NCI-H146 treated with DMSO at 0.1 percent for 48 hours (cell line): ENCODE results near the gene GPR176.

Experiments used
- DNase-seq: peaks from one replicate; lab custom pipeline; 2025; ENCODE audit not compliant: unreplicated experiment; lab: John Stamatoyannopoulos, UW

GPR176 gene

DNA sequence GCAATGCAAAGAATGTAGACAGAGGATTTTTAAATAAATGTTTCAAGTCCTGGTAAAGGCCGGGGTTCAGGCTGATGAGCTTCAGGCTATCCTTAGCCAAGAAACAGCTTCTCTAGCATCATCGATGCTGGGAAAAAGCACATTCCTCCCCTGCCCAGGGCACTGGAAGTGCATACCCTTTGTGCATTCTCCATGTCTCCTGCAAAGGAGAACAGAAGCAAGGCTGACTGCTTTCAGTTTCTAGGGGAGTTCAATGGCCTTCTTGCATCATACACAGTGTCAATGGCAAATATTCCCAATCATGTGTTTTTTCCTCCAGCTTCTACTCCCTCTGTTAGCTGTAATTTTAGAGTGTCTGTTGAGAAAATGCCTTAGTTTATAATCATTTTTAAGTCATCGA lies 59.9 kb downstream of the GPR176 start:
- DNase-seq: no peak

DNA sequence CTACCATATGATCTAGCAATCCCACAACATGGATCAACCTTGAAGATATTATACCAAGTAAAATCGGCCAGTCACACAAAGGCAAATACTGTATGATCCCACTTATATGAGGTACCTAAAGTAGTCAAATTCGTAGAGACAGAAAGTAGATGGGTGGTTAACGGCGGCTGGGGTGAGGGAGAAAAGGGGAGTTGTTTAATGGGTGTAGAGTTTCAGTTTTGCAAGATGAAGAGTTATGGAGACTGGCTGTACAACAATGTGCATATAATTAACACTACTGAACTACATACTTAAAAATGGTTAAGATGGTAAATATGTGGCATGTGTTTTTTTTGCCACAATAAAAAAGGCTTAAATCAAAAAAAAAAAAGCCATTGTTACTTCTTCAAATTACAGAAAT lies 60.4 kb downstream of the GPR176 start:
- DNase-seq: no peak

DNA sequence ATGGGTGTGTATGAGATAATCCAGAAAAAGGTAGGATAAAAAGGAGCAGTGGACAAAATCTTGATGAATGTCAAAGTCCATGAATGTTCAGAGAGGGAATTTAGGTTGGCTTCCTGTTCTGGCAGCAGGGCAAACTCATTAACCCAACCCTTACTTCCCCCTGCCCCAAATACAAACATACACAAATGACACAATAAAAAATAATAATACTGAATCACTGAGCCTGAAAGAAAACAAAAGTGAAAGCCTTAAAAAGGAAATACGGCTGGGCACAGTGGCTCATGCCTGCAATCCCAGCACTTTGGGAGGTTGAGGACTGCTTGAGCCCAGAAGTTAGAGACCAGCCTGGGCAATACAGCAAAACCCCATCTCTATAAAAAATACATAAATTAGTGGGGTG lies 62.9 kb downstream of the GPR176 start:
- no peak for DNase-seq

DNA sequence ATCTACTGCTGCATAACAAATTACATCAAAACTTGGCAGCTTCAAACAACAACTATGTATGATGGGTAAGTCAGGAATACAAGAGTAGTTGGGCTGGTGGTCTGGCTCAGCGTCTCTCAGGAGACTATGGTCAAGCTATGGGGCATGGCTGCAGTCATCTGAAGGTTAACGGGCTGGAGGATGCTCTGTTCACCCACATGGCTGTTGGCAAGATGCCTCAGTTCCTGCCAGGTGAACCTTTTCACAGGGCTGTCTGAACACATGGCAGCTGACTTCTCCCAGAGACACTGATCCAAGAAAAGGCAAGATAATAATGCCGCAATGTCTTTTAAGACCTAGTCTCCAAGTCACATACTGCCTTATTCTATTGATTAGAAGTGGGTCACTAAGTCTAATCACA lies 63.7 kb downstream of the GPR176 start:
- no peak for DNase-seq

DNA sequence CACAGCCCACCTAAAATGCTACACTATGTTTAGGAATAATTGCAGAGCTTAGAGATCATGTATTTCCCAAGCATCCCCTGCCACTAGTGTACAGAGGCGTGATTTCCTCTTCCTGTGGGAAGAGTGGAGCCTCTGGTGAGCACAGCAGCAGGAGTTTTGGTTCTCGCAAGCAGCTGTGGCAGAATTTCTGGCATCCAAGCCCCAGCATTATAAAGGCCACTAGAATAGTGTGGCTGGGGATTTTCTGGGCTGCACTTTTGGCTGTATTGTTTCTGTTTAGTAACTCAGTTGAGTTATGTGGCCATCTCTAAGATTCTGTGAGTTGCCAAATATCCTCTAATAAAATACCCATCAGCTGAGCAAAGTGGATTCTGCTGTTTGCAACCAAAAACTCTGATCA lies 64.7 kb downstream of the GPR176 start:
- no peak for DNase-seq

DNA sequence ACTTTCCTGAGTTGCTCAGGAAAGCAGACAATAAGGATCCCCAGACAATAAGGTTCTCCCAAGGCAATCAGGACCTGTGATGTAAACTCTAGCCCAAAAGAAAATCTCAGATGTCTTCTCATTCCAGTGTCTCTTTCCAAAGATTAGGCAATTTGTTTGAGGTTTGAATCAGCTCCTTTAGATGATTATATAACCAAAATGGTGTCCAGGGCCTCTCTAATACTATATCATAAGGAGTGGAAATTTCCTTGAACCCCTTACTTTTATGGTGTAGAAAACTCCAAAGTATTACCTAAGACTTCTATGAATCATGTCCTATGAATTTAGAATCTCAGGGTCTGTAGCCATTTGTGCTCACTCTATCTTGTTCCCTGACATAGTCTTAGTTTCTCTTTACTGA lies 65.9 kb downstream of the GPR176 start:
- DNase-seq: no peak

DNA sequence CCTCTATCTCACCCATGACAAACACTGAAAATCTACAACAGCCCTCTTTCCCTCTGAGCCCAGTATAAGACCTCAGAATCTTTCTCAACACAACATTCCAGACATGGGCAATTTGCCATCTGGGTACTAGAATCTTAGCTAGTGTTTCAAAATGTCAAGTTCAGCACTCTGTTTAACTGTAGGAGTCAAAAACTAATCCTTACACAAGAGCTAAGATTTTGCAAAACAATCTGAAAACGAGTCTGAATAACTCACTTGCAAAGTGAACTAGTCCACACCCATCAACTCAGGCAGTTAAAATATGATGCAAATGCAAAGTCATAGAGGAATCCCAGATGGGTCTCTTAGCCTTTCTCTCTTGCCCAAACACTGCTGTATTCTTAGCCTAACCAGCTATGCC lies 67.8 kb downstream of the GPR176 start:
- DNase-seq: no peak

DNA sequence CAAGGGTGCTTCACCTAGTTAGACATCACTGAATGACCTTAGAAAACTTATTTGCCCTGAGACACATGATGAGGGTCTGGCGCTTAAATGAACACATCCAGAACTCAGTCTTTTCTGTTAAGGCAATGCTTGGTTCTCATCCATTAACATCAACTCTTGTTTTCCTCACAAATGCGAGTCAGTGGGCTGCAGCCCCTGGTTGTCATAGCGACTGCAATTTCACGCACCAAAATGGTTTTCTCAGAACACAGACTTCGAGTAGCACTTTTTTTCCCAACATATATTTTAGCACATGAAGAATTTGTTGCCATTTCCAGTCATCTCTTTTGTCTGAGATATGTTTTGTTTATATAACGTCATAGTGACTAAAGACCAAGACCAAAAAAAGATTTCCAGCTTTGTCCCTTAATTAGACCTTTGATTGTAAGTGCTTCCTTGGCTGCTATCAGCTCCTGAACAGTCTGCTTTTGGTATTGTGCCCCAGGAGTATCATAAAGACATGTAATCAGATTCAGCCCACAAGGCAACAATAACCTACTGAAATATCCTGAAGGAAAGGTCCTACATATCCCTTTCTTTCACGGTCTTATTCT lies 68.5 kb downstream of the GPR176 start:
- DNase-seq: no peak

DNA sequence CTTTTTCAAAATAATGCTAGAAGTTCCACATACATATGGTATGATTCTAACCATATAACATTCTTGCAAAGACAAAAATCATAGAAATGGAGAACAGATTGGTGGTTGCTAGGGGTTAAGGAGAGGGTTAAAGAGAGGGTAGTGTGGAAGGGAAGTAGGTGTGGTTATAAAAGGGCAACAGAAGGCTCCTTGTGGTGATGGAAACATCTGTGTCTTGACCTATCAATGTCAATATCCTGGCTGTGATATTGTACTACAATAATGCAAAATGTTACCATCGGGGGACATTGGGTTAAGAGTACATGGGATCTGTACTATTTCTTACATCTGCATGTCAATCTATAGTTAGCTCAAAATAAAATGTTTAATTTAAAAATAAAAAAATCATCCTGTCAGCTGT lies 69.6 kb downstream of the GPR176 start:
- no peak for DNase-seq

DNA sequence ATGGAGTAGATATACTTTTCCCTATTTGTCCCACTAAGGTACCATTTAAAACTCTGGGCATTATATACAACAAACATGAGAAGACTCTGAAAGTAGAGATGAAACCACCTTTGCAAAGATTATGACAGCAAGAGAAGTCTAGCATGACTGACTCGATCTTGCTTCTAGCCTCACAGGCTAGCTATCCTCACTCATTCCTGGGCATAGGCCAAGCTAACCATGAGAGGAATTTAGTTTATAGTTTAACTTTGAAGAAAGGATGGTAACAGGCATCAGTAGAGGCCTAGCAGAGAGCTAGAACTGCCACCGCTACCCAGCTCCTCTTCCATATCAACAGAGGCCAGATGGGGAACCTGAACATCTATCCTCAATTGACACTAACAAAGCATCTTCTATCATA lies 74.0 kb downstream of the GPR176 start:
- no peak for DNase-seq

DNA sequence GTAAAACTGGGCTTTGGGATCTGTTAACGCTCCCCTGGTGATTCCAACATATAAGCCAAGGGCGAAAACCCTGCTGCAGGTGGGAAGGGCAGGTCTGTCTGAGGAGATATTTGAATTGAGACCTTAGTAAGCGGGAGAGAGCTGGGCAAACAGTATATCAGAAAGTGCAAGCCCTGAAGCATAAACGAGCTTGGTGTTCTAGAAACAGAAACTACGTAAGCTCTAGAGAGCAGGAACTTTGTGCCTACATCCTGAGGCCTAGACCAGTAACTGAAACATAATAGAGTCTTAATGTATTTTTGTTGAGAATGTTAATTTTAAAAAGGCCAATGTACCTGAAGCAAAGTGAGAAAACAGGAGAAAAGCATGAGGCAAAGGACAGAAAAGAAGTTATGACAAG lies 74.5 kb downstream of the GPR176 start:
- DNase-seq: no peak

DNA sequence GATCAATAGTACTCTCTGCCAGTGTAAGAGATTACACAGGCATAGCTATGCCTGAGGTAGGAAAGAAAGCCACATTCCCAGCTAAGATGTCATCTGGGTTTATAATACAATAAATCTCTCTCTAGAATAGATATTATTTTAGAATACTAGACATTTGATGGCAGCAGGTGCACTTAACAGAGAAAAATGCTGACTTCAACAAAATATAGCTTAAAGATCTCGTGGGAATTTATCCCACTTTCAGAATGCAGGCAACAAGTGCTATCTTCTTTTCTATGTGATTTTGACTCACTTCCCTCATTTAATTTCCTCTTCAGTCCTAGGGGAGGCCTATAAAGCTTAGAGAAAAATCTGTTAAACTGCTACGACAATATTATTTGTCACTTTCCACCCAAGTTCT lies 76.5 kb downstream of the GPR176 start:
- DNase-seq: no peak

DNA sequence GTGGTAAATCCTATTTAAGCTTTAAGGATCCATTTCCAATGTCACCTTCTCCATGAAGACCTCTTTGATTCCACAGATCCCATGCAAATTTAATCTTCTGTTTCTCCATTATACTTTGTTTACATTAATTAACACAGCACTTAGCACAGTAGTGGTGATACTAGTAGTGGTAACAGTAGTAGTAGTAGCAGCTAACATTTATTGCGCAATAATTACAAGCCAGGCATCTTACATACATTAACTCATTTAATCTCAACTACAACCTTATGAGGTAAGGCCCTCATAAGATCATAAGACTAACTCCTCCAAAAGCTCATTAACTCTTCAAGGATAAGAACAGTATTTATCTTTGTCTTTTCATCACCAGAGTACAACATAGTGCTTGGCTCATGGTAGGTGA lies 82.6 kb downstream of the GPR176 start:
- no peak for DNase-seq

DNA sequence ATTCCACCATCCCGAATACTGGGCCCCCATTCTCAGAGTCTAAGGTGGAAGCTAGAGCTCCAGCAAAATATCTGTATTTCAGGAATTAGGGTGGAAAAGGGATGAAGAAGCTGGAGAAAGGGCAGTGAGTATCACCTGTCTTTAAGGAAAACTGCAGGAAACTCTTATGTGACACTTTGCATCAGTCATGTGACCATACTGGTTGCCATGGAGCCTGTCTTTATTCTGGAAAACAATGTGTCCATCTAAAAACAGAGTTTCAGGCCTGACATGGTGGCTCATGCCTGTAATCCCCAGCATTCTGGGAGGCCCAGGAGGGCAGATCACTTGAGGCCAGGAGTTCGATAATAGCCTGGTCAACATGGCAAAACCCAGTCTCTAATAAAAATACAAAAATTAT lies 84.5 kb downstream of the GPR176 start:
- DNase-seq: no peak

DNA sequence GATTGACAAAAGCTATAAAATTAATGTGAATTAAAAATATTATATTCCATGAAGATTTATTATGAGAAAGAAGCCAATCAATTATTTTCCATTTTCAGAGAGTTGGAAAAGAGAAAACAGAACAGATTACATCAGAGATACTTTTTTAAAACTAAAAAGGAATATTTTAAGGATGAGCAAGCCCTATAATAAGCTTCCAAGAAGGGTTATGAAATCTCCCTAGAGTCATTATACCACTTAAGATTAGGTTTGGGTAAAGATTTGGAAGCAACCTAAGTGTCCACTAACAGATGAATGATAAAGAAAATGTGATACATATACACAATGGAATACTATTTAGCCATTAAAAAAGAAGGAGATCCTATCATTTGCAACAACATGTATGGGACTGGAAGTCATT lies 85.8 kb downstream of the GPR176 start:
- no peak for DNase-seq

DNA sequence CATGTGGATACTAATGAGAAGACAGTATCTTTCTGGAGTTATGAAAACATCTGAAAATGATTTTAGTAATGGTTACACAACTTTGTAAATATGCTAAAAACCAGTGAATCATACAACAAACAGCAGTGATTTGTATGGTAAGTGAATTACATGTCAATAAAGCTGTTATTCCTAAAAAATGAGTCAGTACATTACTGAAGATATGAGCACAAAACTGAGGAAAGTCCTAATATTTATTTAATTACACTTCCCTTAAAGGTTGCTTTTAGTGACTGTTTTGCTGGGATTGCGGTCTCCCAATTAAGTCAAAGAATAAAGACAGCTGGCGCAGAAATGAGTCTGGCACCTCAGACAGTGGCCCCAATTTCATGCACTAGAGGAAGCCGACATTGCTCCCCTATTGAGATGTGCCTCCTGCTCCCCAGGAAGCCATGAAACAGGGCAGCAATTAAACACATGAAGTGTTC lies 86.5 kb downstream of the GPR176 start:
- peak; percentile 55 for DNase-seq

DNA sequence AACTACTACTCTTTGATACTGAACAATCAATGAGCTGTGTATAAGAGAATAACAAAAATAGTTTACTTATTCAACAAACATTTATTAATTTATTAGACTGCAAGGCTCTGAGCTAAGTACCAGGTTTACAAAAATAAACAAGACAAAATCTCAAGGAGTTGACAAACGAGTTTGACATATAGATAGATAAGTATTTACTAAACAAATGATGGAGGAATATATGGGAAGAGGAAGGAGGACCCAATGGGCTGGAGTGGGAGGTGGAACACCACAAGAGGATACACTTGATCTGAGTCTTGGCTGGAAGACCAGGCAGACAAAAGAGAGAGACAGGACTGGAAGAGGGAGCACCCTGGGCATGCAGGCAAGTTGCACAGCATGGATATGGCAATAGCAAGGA lies 89.9 kb downstream of the GPR176 start:
- no peak for DNase-seq

DNA sequence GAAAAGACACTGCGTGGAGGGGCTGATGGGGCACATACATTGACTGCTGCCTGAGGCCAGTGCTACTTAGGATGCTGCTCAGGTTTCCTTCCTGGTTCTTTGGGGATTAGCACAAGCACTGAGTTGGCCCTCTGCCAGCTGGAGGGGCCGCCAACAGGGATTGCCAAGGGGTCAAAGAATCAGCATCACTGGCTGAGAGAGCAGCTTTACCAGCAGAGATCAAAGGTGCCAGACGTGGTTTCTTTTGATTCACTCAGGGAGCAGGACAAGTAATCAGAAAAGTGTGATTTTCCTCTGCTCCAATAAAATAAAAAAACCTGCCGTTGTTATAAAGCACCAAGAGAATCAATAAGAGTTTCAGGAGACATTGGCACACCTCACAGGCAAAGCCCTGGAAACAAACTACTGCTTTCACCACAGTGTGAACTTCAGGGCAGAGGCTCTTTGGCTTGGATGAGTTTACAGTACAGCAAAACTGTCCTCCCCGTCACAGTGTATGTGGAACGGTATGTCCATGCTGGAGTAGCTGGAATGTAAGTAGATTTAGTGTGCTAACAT lies 91.6 kb downstream of the GPR176 start:
- peak; percentile 24 for DNase-seq

DNA sequence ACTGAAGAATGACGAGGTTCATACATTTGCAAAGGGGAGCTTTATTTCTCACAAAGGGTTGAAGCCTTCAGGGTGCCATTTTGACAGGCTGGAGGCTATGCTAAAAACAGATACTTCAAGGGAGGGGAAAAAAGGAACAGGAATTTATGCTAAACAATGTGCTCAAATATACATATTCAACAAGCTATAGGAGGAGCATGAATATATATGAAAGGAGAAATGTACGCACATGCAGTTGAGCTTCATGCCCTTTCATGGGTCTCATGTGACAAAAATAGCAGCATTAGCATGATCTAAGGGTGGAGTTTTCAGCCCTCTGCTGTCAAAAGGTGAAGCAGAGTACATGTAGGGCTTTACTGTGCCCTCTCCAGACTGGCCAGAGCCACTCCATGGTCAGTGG lies 93.1 kb downstream of the GPR176 start:
- no peak for DNase-seq

DNA sequence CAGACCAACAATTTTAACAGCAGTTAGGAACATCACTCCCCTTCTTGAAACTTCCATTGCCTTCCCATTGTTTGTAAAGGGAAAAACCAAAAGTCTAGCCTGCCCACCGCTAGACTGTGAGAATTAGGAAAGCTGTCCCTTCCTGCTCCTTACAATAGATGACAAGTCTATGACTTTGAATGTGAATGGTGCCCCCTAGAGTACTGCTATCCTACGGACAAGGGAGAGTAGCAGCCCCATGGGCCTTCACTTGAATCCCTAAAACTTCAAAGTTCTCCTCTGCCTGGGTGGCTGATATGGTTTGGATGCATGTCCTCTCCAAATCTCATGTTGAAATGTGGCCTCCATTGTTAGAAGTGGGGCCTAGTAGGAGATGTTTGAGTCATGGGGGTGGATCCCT lies 96.4 kb downstream of the GPR176 start:
- no peak for DNase-seq

DNA sequence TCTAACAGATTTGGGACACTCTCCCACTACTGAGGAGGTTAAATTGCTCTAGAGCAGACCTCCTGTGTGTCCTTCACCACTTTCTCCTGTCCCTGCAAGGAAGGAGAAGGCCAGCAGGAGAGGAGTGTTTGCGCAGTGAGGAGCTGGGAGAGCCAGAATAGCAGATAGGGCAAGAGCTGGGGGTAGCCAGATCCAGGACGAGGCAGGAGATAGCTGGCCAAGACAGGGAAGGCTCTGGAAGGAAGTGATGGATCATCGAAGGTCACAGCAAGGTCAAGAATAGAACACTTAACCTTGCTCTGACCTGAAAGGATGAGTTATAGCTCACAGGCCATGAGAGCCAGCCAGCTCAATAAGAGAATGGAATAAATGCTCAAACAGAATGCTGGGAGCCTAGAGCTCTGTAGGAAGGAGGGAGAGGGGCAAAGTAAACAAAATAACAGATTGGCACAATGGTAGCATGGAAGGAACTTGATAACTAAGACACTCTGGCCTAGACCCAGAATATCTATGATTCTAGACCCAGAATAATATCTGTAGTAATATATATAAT lies 99.9 kb downstream of the GPR176 start:
- DNase-seq: no peak

DNA sequence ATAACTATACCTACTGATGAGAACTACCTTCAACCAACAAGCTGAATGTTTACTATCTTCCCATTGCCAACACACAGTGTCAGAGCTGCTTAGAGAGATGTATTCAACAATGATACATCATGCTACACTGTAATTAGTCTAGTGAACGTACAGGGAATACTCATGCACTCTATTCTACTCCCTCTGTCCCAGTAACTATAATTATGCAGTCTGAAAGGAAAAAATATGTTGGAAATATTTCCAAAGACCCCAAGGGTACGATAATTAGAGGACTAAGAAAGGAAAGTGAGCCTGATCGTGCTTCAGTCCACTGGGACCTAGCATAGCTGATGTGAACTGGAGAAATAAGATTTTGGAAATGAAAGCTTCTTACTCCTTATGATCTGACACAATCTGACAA lies 100.5 kb downstream of the GPR176 start:
- no peak for DNase-seq

DNA sequence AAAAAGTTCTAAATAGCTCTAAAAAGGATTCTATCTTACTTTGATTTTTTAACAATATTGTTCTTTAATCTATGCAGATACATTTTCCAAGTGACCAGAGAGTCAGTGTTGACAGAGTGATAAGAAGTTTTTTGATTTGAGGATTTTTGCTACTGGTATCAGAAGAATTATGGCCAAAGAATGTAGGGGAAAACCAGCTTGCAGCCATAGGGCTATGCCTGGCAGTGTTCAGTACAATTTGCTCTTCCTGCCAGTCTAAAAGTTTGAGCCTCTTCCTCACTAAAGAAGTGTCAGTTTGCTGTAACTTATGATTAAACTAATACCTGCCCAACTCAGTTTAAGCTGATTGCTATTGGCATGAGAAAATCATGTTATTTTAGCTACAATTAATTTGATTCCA lies 102.2 kb downstream of the GPR176 start:
- no peak for DNase-seq
